HepG2 (cell line): ENCODE data around the gene DNAJA1. TPM values are rescaled to one million over a fixed set of nuclear protein-coding genes. Genes with fewer than 3 reads are reported as not detected.
A peak's percentile ranks its signal among the peaks of the same experiment; 100 is the strongest.

Experiments used
- AHR ChIP-seq: IDR thresholded peaks from 2 replicates; pipeline ENCODE4 v1.6.1; 2018; ENCODE audit warnings: missing genetic modification reagents, missing compliant biosample characterization
- CC2D1A ChIP-seq: sonication (generic); formaldehyde crosslinking; IDR thresholded peaks from 2 replicates; pipeline ENCODE4 v1.8.1; 2023; ENCODE audit warnings: mild to moderate bottlenecking, missing genetic modification reagents
- FOXJ3 ChIP-seq: sonication (generic); formaldehyde crosslinking; IDR thresholded peaks from 2 replicates; pipeline ENCODE4 v1.4.0; 2020; ENCODE audit warnings: missing genetic modification reagents, mild to moderate bottlenecking, borderline replicate concordance
- GLI4 ChIP-seq: sonication (generic); formaldehyde crosslinking; IDR thresholded peaks from 2 replicates; pipeline ENCODE4 v1.5.1; 2020; ENCODE audit warnings: missing genetic modification reagents, mild to moderate bottlenecking, moderate library complexity, borderline replicate concordance
- NR1H2 ChIP-seq: sonication (generic); formaldehyde crosslinking; IDR thresholded peaks from 2 replicates; pipeline ENCODE4 v1.8.1; 2022; ENCODE audit warnings: low read depth, missing genetic modification reagents, borderline replicate concordance
- SMAD3 ChIP-seq: sonication (generic); formaldehyde crosslinking; IDR thresholded peaks from 2 replicates; pipeline ENCODE4 v1.4.0; 2020; ENCODE audit warnings: missing genetic modification reagents
- ZEB1 ChIP-seq: IDR thresholded peaks from 2 replicates; pipeline ENCODE4 v1.6.1; 2012; ENCODE audit warnings: mild to moderate bottlenecking, low read depth, inconsistent platforms; ENCODE audit not compliant: insufficient replicate concordance
- ZNF12 ChIP-seq: sonication (generic); formaldehyde crosslinking; IDR thresholded peaks from 2 replicates; pipeline ENCODE4 v1.5.0; 2020; ENCODE audit warnings: missing genetic modification reagents
- ZNF180 ChIP-seq: sonication (generic); formaldehyde crosslinking; IDR thresholded peaks from 2 replicates; pipeline ENCODE4 v1.4.0; 2020; ENCODE audit warnings: low read depth, missing genetic modification reagents, borderline replicate concordance
- ZNF326 ChIP-seq: sonication (generic); formaldehyde crosslinking; IDR thresholded peaks from 2 replicates; pipeline ENCODE4 v1.4.0; 2020; ENCODE audit warnings: missing genetic modification reagents, borderline replicate concordance
- polyA plus RNA-seq, 8 experiments: library from polyadenylated mRNA; depleted of rRNA in 3 of 8; stranded (reverse) in 7 of 8; unstranded in 1 of 8; fragments of >200 nt; fragmentation: Illumina TruSeq in 4 of 8; extraction: Trizol in 4 of 8; gene quantifications; 2 replicates each; pipeline versions ENCODE4 v1.2.1 to v1.2.3, GENCODE V29; 2011 to 2016; ENCODE audit warnings: low read depth in 4 of 8, missing spikeins in 1 of 8, mixed read lengths in 1 of 8; ENCODE audit not compliant: insufficient read depth in 1 of 8
- total RNA-seq, 5 experiments: library from RNA; depleted of rRNA; stranded (reverse); fragments of >200 nt; fragmentation: Illumina TruSeq; extraction: Trizol; gene quantifications; 2 replicates each; pipeline ENCODE4 v1.2.3, GENCODE V29; 2016; ENCODE audit warnings: low read depth in 1 of 5
- TF ChIP-seq, protein P1 (sequence below), 2 experiments: fragments of 450-650 bp in 1 of 2; sonication (generic) in 1 of 2; formaldehyde crosslinking in 1 of 2; IDR thresholded peaks; 2 replicates each; pipeline versions ENCODE4 v1.6.1 to v1.8.0; 2016 to 2022; ENCODE audit warnings: antibody characterized with exemption in 1 of 2, mild to moderate bottlenecking in 1 of 2, missing genetic modification reagents in 1 of 2
- TF ChIP-seq, protein P2 (sequence below): sonication (generic); formaldehyde crosslinking; IDR thresholded peaks from 2 replicates; pipeline ENCODE4 v1.9.0; 2021; ENCODE audit warnings: missing genetic modification reagents, mild to moderate bottlenecking, borderline replicate concordance

DNAJA1 gene
- total and polyA plus RNA-seq, 2 of the 13 experiments (the other 11 are each of a cell fraction or from before 2014, with no cell fraction given): 95.9 to 306 TPM

DNA sequence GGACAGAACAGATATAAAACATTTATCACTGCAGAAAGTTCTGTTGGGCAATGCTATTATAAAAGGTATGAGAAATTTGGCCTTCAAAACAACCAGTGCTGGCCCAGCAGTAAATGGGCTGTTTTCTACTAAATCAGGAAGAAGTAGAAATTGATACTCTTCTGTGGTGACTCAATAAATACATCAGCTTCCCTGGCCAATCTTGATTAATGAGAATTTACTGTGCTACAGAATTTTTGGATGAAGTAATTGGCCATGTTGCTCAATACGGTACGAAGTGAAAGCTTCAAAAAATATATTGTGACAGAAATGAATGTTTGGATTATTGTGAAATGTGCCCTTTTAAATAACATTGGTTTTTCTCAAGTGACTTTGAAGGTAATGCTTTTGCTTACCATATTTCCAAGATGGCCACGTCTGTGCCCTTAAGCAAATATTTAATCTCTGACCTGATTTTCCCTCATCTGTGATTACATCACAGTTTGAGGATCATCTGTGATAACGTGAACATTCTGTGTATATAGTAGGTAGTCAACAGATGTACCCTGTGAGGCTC, 4.2 kb downstream of the DNAJA1 start (continued):
- TF ChIP-seq, protein P1, sequence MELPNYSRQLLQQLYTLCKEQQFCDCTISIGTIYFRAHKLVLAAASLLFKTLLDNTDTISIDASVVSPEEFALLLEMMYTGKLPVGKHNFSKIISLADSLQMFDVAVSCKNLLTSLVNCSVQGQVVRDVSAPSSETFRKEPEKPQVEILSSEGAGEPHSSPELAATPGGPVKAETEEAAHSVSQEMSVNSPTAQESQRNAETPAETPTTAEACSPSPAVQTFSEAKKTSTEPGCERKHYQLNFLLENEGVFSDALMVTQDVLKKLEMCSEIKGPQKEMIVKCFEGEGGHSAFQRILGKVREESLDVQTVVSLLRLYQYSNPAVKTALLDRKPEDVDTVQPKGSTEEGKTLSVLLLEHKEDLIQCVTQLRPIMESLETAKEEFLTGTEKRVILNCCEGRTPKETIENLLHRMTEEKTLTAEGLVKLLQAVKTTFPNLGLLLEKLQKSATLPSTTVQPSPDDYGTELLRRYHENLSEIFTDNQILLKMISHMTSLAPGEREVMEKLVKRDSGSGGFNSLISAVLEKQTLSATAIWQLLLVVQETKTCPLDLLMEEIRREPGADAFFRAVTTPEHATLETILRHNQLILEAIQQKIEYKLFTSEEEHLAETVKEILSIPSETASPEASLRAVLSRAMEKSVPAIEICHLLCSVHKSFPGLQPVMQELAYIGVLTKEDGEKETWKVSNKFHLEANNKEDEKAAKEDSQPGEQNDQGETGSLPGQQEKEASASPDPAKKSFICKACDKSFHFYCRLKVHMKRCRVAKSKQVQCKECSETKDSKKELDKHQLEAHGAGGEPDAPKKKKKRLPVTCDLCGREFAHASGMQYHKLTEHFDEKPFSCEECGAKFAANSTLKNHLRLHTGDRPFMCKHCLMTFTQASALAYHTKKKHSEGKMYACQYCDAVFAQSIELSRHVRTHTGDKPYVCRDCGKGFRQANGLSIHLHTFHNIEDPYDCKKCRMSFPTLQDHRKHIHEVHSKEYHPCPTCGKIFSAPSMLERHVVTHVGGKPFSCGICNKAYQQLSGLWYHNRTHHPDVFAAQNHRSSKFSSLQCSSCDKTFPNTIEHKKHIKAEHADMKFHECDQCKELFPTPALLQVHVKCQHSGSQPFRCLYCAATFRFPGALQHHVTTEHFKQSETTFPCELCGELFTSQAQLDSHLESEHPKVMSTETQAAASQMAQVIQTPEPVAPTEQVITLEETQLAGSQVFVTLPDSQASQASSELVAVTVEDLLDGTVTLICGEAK (IDR thresholded peaks at IDR 0.05): no peak
- TF ChIP-seq, protein P1 (CRISPR knock-in tag; IDR thresholded peaks at IDR 0.05): no peak
- no peak for TF ChIP-seq ZNF326 (CRISPR knock-in tag)
- TF ChIP-seq SMAD3 (CRISPR knock-in tag): peak; percentile 49; the same call in 1 of the 2 replicates
- no peak for TF ChIP-seq AHR
- TF ChIP-seq ZNF12 (CRISPR knock-in tag): no peak
- TF ChIP-seq, protein P2, sequence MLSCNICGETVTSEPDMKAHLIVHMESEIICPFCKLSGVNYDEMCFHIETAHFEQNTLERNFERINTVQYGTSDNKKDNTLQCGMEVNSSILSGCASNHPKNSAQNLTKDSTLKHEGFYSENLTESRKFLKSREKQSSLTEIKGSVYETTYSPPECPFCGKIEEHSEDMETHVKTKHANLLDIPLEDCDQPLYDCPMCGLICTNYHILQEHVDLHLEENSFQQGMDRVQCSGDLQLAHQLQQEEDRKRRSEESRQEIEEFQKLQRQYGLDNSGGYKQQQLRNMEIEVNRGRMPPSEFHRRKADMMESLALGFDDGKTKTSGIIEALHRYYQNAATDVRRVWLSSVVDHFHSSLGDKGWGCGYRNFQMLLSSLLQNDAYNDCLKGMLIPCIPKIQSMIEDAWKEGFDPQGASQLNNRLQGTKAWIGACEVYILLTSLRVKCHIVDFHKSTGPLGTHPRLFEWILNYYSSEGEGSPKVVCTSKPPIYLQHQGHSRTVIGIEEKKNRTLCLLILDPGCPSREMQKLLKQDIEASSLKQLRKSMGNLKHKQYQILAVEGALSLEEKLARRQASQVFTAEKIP: no peak
- TF ChIP-seq ZEB1: no peak
- TF ChIP-seq CC2D1A (CRISPR knock-in tag): no peak
- TF ChIP-seq NR1H2: no peak
- no peak for TF ChIP-seq ZNF180 (CRISPR knock-in tag)
- TF ChIP-seq FOXJ3 (CRISPR knock-in tag): peak; percentile 76; the same call in 1 of the 2 replicates
- no peak for TF ChIP-seq GLI4 (CRISPR knock-in tag)
